H1 (cell line): Measurements from ENCODE around the gene TRIP11. TPM values are rescaled to one million over a fixed set of nuclear protein-coding genes. Genes with fewer than 3 reads are reported as not detected.

Source experiments
- CTCF ChIA-PET: fragments of 300-600 bp; sonication (Branson Sonifier 250); formaldehyde crosslinking; loops from one replicate; lab custom pipeline; 2021; ENCODE audit not compliant: partially characterized antibody; lab: Charles Lee
- POLR2A ChIA-PET: fragments of 300-600 bp; sonication (Branson Sonifier 250); formaldehyde crosslinking; loops from one replicate; lab custom pipeline; 2021; ENCODE audit warnings: inconsistent platforms; ENCODE audit not compliant: partially characterized antibody; lab: Charles Lee
- DNase-seq, 2 experiments: peaks; one replicate each; pipeline versions ENCODE4 v3.0.0 to v3.0.0-alpha.2; 2010 to 2022; ENCODE audit warnings: low spot score in 2 of 2, low read depth in 1 of 2, mixed read lengths in 1 of 2
- FAIRE-seq: peaks from 2 replicates; lab custom pipeline; 2011; peaks lifted over from hg19 to GRCh38; lab: Jason Lieb, UNC
- H2AFZ ChIP-seq: 2 replicates; pipeline ENCODE4 v1.8.1; 2012; ENCODE audit warnings: low read length, inconsistent platforms
- H2AK5ac ChIP-seq: 2 replicates; pipeline ENCODE4 v1.6.1; 2013; ENCODE audit warnings: low read depth, low read length
- H2BK120ac ChIP-seq: replicated peaks from 2 replicates; pipeline ENCODE3; 2013; ENCODE audit warnings: low read depth, low read length, inconsistent platforms
- H2BK12ac ChIP-seq: 2 replicates; pipeline ENCODE4 v1.6.1; 2013; ENCODE audit warnings: low read depth, low read length
- H2BK15ac ChIP-seq: 2 replicates; pipeline ENCODE4 v1.6.1; 2013; ENCODE audit warnings: low read length
- H2BK20ac ChIP-seq: 2 replicates; pipeline ENCODE4 v1.6.1; 2013; ENCODE audit warnings: low read length
- H2BK5ac ChIP-seq: 2 replicates; pipeline ENCODE4 v1.6.1; 2013; ENCODE audit warnings: low read depth, low read length
- H3K14ac ChIP-seq: 2 replicates; pipeline ENCODE4 v1.6.1; 2013; ENCODE audit warnings: inconsistent platforms; ENCODE audit not compliant: insufficient read length
- H3K18ac ChIP-seq: 2 replicates; pipeline ENCODE4 v1.6.1; 2013; ENCODE audit warnings: low read length; ENCODE audit errors: extremely low read depth
- H3K23ac ChIP-seq: 2 replicates; pipeline ENCODE4 v1.6.1; 2013; ENCODE audit warnings: inconsistent platforms; ENCODE audit not compliant: insufficient read length
- H3K23me2 ChIP-seq: 2 replicates; pipeline ENCODE4 v1.6.1; 2013; ENCODE audit warnings: low read depth, low read length
- H3K27ac ChIP-seq: 2 replicates; pipeline ENCODE4 v1.6.1; 2011; ENCODE audit warnings: low read depth, low read length, inconsistent platforms
- H3K27me3 ChIP-seq, 4 experiments: replicated peaks in 1 of 4; 1 replicate in 1 of 4; 2 replicates in 3 of 4; pipeline versions ENCODE4 v1.6.1 to v1.8.1; 2011 to 2013; ENCODE audit warnings: low read length in 3 of 4, mild to moderate bottlenecking in 3 of 4, inconsistent platforms in 2 of 4, mixed read lengths in 2 of 4, moderate library complexity in 1 of 4; ENCODE audit not compliant: control insufficient read depth in 3 of 4, insufficient read depth in 3 of 4; ENCODE audit errors: extremely low read depth in 1 of 4
- H3K36me3 ChIP-seq, 4 experiments: 2 replicates each; pipeline versions ENCODE4 v1.6.1 to v1.8.1; 2011 to 2013; ENCODE audit warnings: mild to moderate bottlenecking in 4 of 4, low read length in 3 of 4, moderate library complexity in 2 of 4, control low read depth in 1 of 4, inconsistent platforms in 1 of 4; ENCODE audit not compliant: insufficient read depth in 4 of 4, control insufficient read depth in 2 of 4
- H3K4ac ChIP-seq: replicated peaks from 2 replicates; pipeline ENCODE3; 2013; ENCODE audit warnings: low read length, low read depth, mixed read lengths, inconsistent platforms; ENCODE audit not compliant: insufficient read length
- H3K4me1 ChIP-seq, 4 experiments: replicated peaks in 1 of 4; 1 replicate in 1 of 4; 2 replicates in 3 of 4; pipeline versions ENCODE4 v1.6.1 to v1.8.1; 2011 to 2013; ENCODE audit warnings: low read length in 3 of 4, inconsistent platforms in 2 of 4, mixed read lengths in 1 of 4; ENCODE audit not compliant: insufficient read depth in 4 of 4, control insufficient read depth in 3 of 4
- H3K4me2 ChIP-seq, 2 experiments: 2 replicates each; pipeline versions ENCODE4 v1.6.1 to v1.8.1; 2011 to 2013; ENCODE audit warnings: low read depth in 2 of 2, low read length in 2 of 2, control low read depth in 1 of 2, inconsistent platforms in 1 of 2, mild to moderate bottlenecking in 1 of 2; ENCODE audit not compliant: insufficient read depth in 1 of 2
- H3K4me3 ChIP-seq, 4 experiments: fragments of 200-600, 300-600 bp in 1 of 4; sonication (generic), shearing (Covaris generic), sonication (Bioruptor Twin) in 1 of 4; 2 replicates each; pipeline versions ENCODE4 v1.5.1 to v1.8.1; 2011 to 2016; ENCODE audit warnings: low read length in 4 of 4, low read depth in 3 of 4, control low read depth in 2 of 4, inconsistent platforms in 2 of 4, mild to moderate bottlenecking in 2 of 4, mixed read lengths in 1 of 4, moderate library complexity in 1 of 4; ENCODE audit not compliant: insufficient read depth in 2 of 4; ENCODE audit errors: extremely low read depth in 1 of 4
- H3K56ac ChIP-seq: replicated peaks from 2 replicates; pipeline ENCODE3; 2013; ENCODE audit warnings: low read depth, mild to moderate bottlenecking, mixed read lengths, low read length, inconsistent platforms; ENCODE audit not compliant: insufficient read length
- H3K79me1 ChIP-seq: 2 replicates; pipeline ENCODE4 v1.6.1; 2013; ENCODE audit warnings: low read depth, low read length, control low read depth
- H3K79me2 ChIP-seq, 2 experiments: 2 replicates each; pipeline versions ENCODE4 v1.6.1 to v1.8.1; 2012 to 2013; ENCODE audit warnings: low read length in 2 of 2, mild to moderate bottlenecking in 2 of 2, inconsistent platforms in 1 of 2; ENCODE audit not compliant: insufficient read depth in 2 of 2, control insufficient read depth in 1 of 2
- H3K9ac ChIP-seq, 4 experiments: replicated peaks in 1 of 4; 1 replicate in 1 of 4; 2 replicates in 3 of 4; pipeline versions ENCODE4 v1.6.1 to v1.8.1; 2011 to 2013; ENCODE audit warnings: low read depth in 3 of 4, low read length in 3 of 4, control low read depth in 2 of 4, mild to moderate bottlenecking in 2 of 4, moderate library complexity in 2 of 4, inconsistent platforms in 1 of 4; ENCODE audit errors: extremely low read depth in 1 of 4
- H3K9me3 ChIP-seq, 2 experiments: 2 replicates each; pipeline versions ENCODE4 v1.6.1 to v1.8.1; 2012 to 2013; ENCODE audit warnings: mild to moderate bottlenecking in 2 of 2, moderate library complexity in 2 of 2, control low read depth in 1 of 2, inconsistent platforms in 1 of 2, low read depth in 1 of 2, low read length in 1 of 2, mixed read lengths in 1 of 2; ENCODE audit not compliant: insufficient read depth in 2 of 2
- H4K20me1 ChIP-seq, 2 experiments: replicated peaks in 1 of 2; 2 replicates each; pipeline versions ENCODE3 to v1.8.1; 2011 to 2013; ENCODE audit warnings: inconsistent platforms in 2 of 2, low read length in 2 of 2, mild to moderate bottlenecking in 1 of 2; ENCODE audit not compliant: insufficient read depth in 2 of 2, control insufficient read depth in 1 of 2
- H4K5ac ChIP-seq: 2 replicates; pipeline ENCODE4 v1.6.1; 2013; ENCODE audit warnings: low read length, low read depth, mixed read lengths, inconsistent platforms; ENCODE audit not compliant: insufficient read length
- H4K8ac ChIP-seq: 2 replicates; pipeline ENCODE4 v1.8.0; 2013; ENCODE audit warnings: mild to moderate bottlenecking, moderate library complexity, low read length, inconsistent platforms; ENCODE audit not compliant: insufficient read depth; ENCODE audit errors: extremely low read depth
- H4K91ac ChIP-seq: replicated peaks from 2 replicates; pipeline ENCODE3; 2013; ENCODE audit warnings: low read length, mixed read lengths, inconsistent platforms; ENCODE audit not compliant: insufficient read length
- ASH2L ChIP-seq: fragments of 200-600, 300-600 bp; sonication (generic); IDR thresholded peaks from one replicate; pipeline ENCODE4 v1.7.1; 2017; ENCODE audit warnings: low read length
- BRCA1 ChIP-seq: IDR thresholded peaks from 2 replicates; pipeline ENCODE4 v1.6.1; 2012; ENCODE audit warnings: low read depth, low read length, improper control_type of control experiment
- CHD2 ChIP-seq: IDR thresholded peaks from 2 replicates; pipeline ENCODE4 v1.6.1; 2012; ENCODE audit warnings: low read length, improper control_type of control experiment
- FOSL1 ChIP-seq: IDR thresholded peaks from 2 replicates; pipeline ENCODE4 v1.6.1; 2011; ENCODE audit warnings: mild to moderate bottlenecking, low read depth, low read length, moderate library complexity; ENCODE audit not compliant: insufficient read depth
- KDM5A ChIP-seq: fragments of 200-600 bp; IDR thresholded peaks from 2 replicates; pipeline ENCODE4 v1.7.1; 2012; ENCODE audit warnings: mild to moderate bottlenecking, low read length, inconsistent platforms, mixed read lengths
- PHF8 ChIP-seq: fragments of 200-600 bp; sonication (generic); conservative IDR thresholded peaks from 2 replicates; pipeline ENCODE4 v1.7.1; 2012; ENCODE audit warnings: low read depth, mild to moderate bottlenecking, inconsistent platforms, low read length, moderate library complexity
- POLR2A ChIP-seq, 2 experiments: IDR thresholded peaks; 1 replicate in 1 of 2; 2 replicates in 1 of 2; pipeline ENCODE4 v1.6.1; 2011; ENCODE audit warnings: low read depth in 2 of 2, low read length in 2 of 2, mild to moderate bottlenecking in 2 of 2; ENCODE audit errors: control extremely low read depth in 1 of 2
- SAP30 ChIP-seq: fragments of 300-600 bp; sonication (generic); IDR thresholded peaks from 2 replicates; pipeline ENCODE4 v1.7.1; 2012; ENCODE audit warnings: low read length, moderate library complexity, mild to moderate bottlenecking, inconsistent platforms; ENCODE audit not compliant: insufficient read depth, insufficient replicate concordance
- SP4 ChIP-seq: IDR thresholded peaks from 2 replicates; pipeline ENCODE4 v1.6.1; 2012; ENCODE audit warnings: low read length, inconsistent platforms
- WGBS, 2 experiments: shearing (Covaris generic) in 1 of 2; methylation state at CpG; one replicate each; pipeline versions ENCODE4 v1.1.6 to v1.1.7; 2013 to 2015; ENCODE audit warnings: low lambda C conversion rate in 2 of 2, mixed read lengths in 2 of 2, inconsistent platforms in 1 of 2, low coverage in 1 of 2, missing lambda C conversion rate in 1 of 2; ENCODE audit not compliant: insufficient replicate concordance in 2 of 2, insufficient coverage in 1 of 2, insufficient read length in 1 of 2; ENCODE audit errors: extremely low coverage in 1 of 2, missing lambda C conversion rate in 1 of 2; 5-methylcytosine and 5-hydroxymethylcytosine counted together
- polyA plus RNA-seq, 7 experiments: library from polyadenylated mRNA; depleted of rRNA in 3 of 7; stranded (reverse) in 5 of 7; unstranded in 2 of 7; fragments of >200 nt in 5 of 7; fragments of 200-250 nt in 2 of 7; gene quantifications; 1 replicate in 5 of 7; 2 replicates in 1 of 7; 4 replicates in 1 of 7; pipeline versions ENCODE4 v1.2.1 to v1.2.3, GENCODE V29; 2011 to 2013; ENCODE audit warnings: missing spikeins in 2 of 7, mixed read lengths in 2 of 7
- total RNA-seq: library from RNA; stranded (reverse); fragmentation: NEBNext Ultra II Directional; extraction: Animal tissue kit (Norgen Biotek cat#: 25700); gene quantifications from 2 replicates; pipeline ENCODE4 v1.2.1, GENCODE V29; 2021
- TF ChIP-seq, protein P1 (sequence below): IDR thresholded peaks from 2 replicates; pipeline ENCODE4 v1.6.1; 2011; ENCODE audit warnings: low read length, improper control_type of control experiment

TRIP11 gene
- total and polyA plus RNA-seq, 2 of the 8 experiments (the other 6 are each of a cell fraction or from before 2014, with no cell fraction given), result 3.3 to 30.4 TPM

- Histone ChIP-seq H4K91ac (no peak overlapping the region), H2BK20ac (no peak overlapping the region), H3K27ac (no peak overlapping the region), H3K23me2 (no peaks in the 10 kb centered on the region), H3K18ac (no peak overlapping the region), H3K23ac (no peak overlapping the region), H3K79me1 (no peaks in the 10 kb centered on the region), H3K27me3 (no peaks in the 10 kb centered on the region), H2AK5ac (no peak overlapping the region), H2BK5ac (no peak overlapping the region), H2AFZ (no peak overlapping the region), H3K14ac (no peak overlapping the region), H3K56ac (no peak overlapping the region), H3K4me1 (peaks cover 0 to 2% (median 0%) of the 10 kb centered on the region in 4 experiments; a peak in 2 of 7 replicates), H3K36me3 (peaks cover 0 to 5% (median 0%) of the 10 kb centered on the region in 4 experiments; a peak in 3 of 8 replicates), H4K8ac (no peak overlapping the region), H3K79me2 (no peaks in the 10 kb centered on the region), H3K9ac (no peak overlapping the region), H3K9me3 (no peaks in the 10 kb centered on the region), H4K20me1 (no peaks in the 10 kb centered on the region), H2BK12ac (no peak overlapping the region), H3K4me2 (no peak overlapping the region), H4K5ac (no peak overlapping the region), H2BK120ac (no peak overlapping the region), H3K4me3 (no peak overlapping the region), H2BK15ac (no peak overlapping the region), H3K4ac (no peak overlapping the region)
- DNase-seq (no peak), FAIRE-seq (no peak)
- ChIA-PET CTCF (interaction anchor here (0.9 to 1.2 kb wide), 2 partner anchors 10 to 33 kb away, joined by 3 read pairs; no protein-coding TSS in a partner anchor), POLR2A (interaction anchor here (0.9 kb wide), 1 partner anchor 16 kb away, joined by 3 read pairs; the partner anchor contains the start of gene FBLN5)
- WGBS, 2 experiments, result 88% methylated on average over 6 of the region's 6 CpGs; no CpG with 5 or more reads in 1 of the 2 experiments
- TF ChIP-seq PHF8, result no peak
- TF ChIP-seq BRCA1, result no peak
- no peak for TF ChIP-seq SAP30
- no peak for TF ChIP-seq CHD2
- TF ChIP-seq POLR2A (IDR thresholded peaks at IDR 0.05; ENCODE audit: control extremely low read depth in 1 of 2, low read depth in 2 of 2, low read length in 2 of 2), result no peak
- TF ChIP-seq, protein P1, sequence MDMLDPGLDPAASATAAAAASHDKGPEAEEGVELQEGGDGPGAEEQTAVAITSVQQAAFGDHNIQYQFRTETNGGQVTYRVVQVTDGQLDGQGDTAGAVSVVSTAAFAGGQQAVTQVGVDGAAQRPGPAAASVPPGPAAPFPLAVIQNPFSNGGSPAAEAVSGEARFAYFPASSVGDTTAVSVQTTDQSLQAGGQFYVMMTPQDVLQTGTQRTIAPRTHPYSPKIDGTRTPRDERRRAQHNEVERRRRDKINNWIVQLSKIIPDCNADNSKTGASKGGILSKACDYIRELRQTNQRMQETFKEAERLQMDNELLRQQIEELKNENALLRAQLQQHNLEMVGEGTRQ, result no peak
- TF ChIP-seq FOSL1, result no peak
- TF ChIP-seq KDM5A, result no peak
- no peak for TF ChIP-seq ASH2L
- TF ChIP-seq SP4, result no peak
Observed at GRCh38 chr14:91963465-91963864, 76.4 kb downstream of the TRIP11 start.
